Skin epidermis (tissue), 12 donors: ENCODE data around the gene DAB1.

Experiments
- H3K27ac ChIP-seq, 21 experiments: fragments of 200-600 bp; sonication (generic) in 11 of 21; one replicate each; pipeline ENCODE4 v1.5.0; 2020; ENCODE audit warnings: mild to moderate bottlenecking in 3 of 21, inconsistent platforms in 2 of 21, moderate library complexity in 2 of 21
- H3K4me3 ChIP-seq, 7 experiments: fragments of 200-600 bp; sonication (generic) in 2 of 7; one replicate each; pipeline ENCODE4 v1.5.0; 2020; ENCODE audit warnings: inconsistent platforms in 2 of 7, mild to moderate bottlenecking in 2 of 7, moderate library complexity in 1 of 7

Gene DAB1

GRCh38 chr1:57017717-57018116 is 406.1 kb downstream of the DAB1 start:
- Histone ChIP-seq H3K27ac (no peak overlapping the region), H3K4me3 (no peak overlapping the region)

GRCh38 chr1:57017200-57017599 is 406.7 kb downstream of the DAB1 start:
- no peak overlapping the region for H3K27ac ChIP-seq
- H3K4me3 ChIP-seq = no peak overlapping the region

- no peak overlapping the region for H3K4me3 ChIP-seq
- H3K27ac ChIP-seq = no peak overlapping the region
These were observed 408.8 kb downstream of the DAB1 start for GRCh38 chr1:57015071-57015470.

GRCh38 chr1:57013522-57013921 is 410.3 kb downstream of the DAB1 start:
- Histone ChIP-seq H3K27ac (no peak overlapping the region), H3K4me3 (no peak overlapping the region)

GRCh38 chr1:57012315-57012714 is 411.5 kb downstream of the DAB1 start:
- H3K27ac ChIP-seq = no peak overlapping the region
- H3K4me3 ChIP-seq = no peak overlapping the region

- H3K27ac ChIP-seq = no peak overlapping the region
- no peak overlapping the region for H3K4me3 ChIP-seq
These were observed 413.3 kb downstream of the DAB1 start for GRCh38 chr1:57010511-57010910.

GRCh38 chr1:57007948-57008347 is 415.9 kb downstream of the DAB1 start:
- H3K4me3 ChIP-seq = no peak overlapping the region
- H3K27ac ChIP-seq = no peak overlapping the region

- no peak overlapping the region for H3K4me3 ChIP-seq
- no peak overlapping the region for H3K27ac ChIP-seq
These were observed 416.4 kb downstream of the DAB1 start for GRCh38 chr1:57007472-57007871.

- Histone ChIP-seq H3K27ac (no peak overlapping the region), H3K4me3 (no peak overlapping the region)
These were observed 420.3 kb downstream of the DAB1 start for GRCh38 chr1:57003398-57004139.

- H3K27ac ChIP-seq = no peak overlapping the region
- no peak overlapping the region for H3K4me3 ChIP-seq
These were observed 428.3 kb downstream of the DAB1 start for GRCh38 chr1:56995414-56996100.

GRCh38 chr1:56993475-56993874 is 430.4 kb downstream of the DAB1 start:
- H3K4me3 ChIP-seq = no peak overlapping the region
- no peak overlapping the region for H3K27ac ChIP-seq

- Histone ChIP-seq H3K27ac (no peak overlapping the region), H3K4me3 (no peak overlapping the region)
These were observed 431.3 kb downstream of the DAB1 start for GRCh38 chr1:56992318-56993125.

GRCh38 chr1:56991576-56991975 is 432.3 kb downstream of the DAB1 start:
- no peak overlapping the region for H3K4me3 ChIP-seq
- H3K27ac ChIP-seq = no peak overlapping the region

- H3K27ac ChIP-seq = no peak overlapping the region
- H3K4me3 ChIP-seq = no peak overlapping the region
These were observed 437.5 kb downstream of the DAB1 start for GRCh38 chr1:56986397-56986796.

GRCh38 chr1:56985857-56986256 is 438.0 kb downstream of the DAB1 start:
- Histone ChIP-seq H3K27ac (no peak overlapping the region), H3K4me3 (no peak overlapping the region)

GRCh38 chr1:56983484-56983883 is 440.4 kb downstream of the DAB1 start:
- Histone ChIP-seq H3K27ac (no peak overlapping the region), H3K4me3 (no peak overlapping the region)

GRCh38 chr1:56979986-56980755 is 443.7 kb downstream of the DAB1 start:
- H3K4me3 ChIP-seq = no peak overlapping the region
- no peak overlapping the region for H3K27ac ChIP-seq

- Histone ChIP-seq H3K27ac (no peak overlapping the region), H3K4me3 (no peak overlapping the region)
These were observed 445.0 kb downstream of the DAB1 start for GRCh38 chr1:56978819-56979218.

- no peak overlapping the region for H3K27ac ChIP-seq
- H3K4me3 ChIP-seq = no peak overlapping the region
These were observed 445.9 kb downstream of the DAB1 start for GRCh38 chr1:56977910-56978309.

- Histone ChIP-seq H3K4me3 (no peak overlapping the region), H3K27ac (no peak overlapping the region)
These were observed 448.4 kb downstream of the DAB1 start for GRCh38 chr1:56975446-56975845.
